Common myeloid progenitor, CD34-positive (primary cell): ENCODE measurements around the gene DPP10.

Source experiments
- CTCF ChIA-PET: fragments of 350-600 bp; sonication (Branson Sonifier 250); formaldehyde crosslinking; loops from one replicate; lab custom pipeline; 2021; ENCODE audit warnings: antibody characterized with exemption; lab: Charles Lee
- POLR2A ChIA-PET: fragments of 350-600 bp; sonication (Branson Sonifier 250); formaldehyde crosslinking; loops from one replicate; lab custom pipeline; 2021; ENCODE audit warnings: antibody characterized with exemption; lab: Charles Lee
- DNase-seq, 3 donors: peaks; one replicate each; pipeline versions ENCODE4 v3.0.0 to v3.0.0-alpha.2; 2013
- H3K27ac ChIP-seq, 2 experiments: 1 replicate in 1 of 2; 2 replicates in 1 of 2; pipeline ENCODE4 v1.7.0; 2013; ENCODE audit warnings: inconsistent platforms in 2 of 2, low read length in 2 of 2, mild to moderate bottlenecking in 2 of 2, low read depth in 1 of 2, moderate library complexity in 1 of 2; ENCODE audit not compliant: severe bottlenecking in 2 of 2, insufficient read depth in 1 of 2, poor library complexity in 1 of 2
- H3K27me3 ChIP-seq, 5 experiments: replicated peaks in 2 of 5; 1 replicate in 3 of 5; 2 replicates in 2 of 5; pipeline versions ENCODE4 v1.6.1 to v1.7.0; 2013; ENCODE audit warnings: low read length in 4 of 5, mild to moderate bottlenecking in 2 of 5, moderate library complexity in 2 of 5, inconsistent platforms in 1 of 5; ENCODE audit not compliant: insufficient read depth in 5 of 5, control insufficient read depth in 4 of 5
- H3K36me3 ChIP-seq, 4 experiments: 1 replicate in 2 of 4; 2 replicates in 2 of 4; pipeline versions ENCODE4 v1.6.1 to v1.7.0; 2013; ENCODE audit warnings: low read length in 3 of 4, control low read depth in 1 of 4, mild to moderate bottlenecking in 1 of 4; ENCODE audit not compliant: control insufficient read depth in 4 of 4, insufficient read depth in 4 of 4
- H3K4me1 ChIP-seq, 4 experiments: 1 replicate in 3 of 4; 2 replicates in 1 of 4; pipeline versions ENCODE4 v1.6.1 to v1.7.1; 2013; ENCODE audit warnings: low read length in 3 of 4, mild to moderate bottlenecking in 3 of 4, control low read depth in 1 of 4, inconsistent platforms in 1 of 4, moderate library complexity in 1 of 4; ENCODE audit not compliant: control insufficient read depth in 4 of 4, insufficient read depth in 4 of 4; ENCODE audit errors: control extremely low read depth in 1 of 4
- H3K4me3 ChIP-seq, 7 experiments: 1 replicate in 4 of 7; 2 replicates in 3 of 7; pipeline versions ENCODE4 v1.5.1 to v1.7.0; 2013; ENCODE audit warnings: mild to moderate bottlenecking in 7 of 7, low read length in 6 of 7, moderate library complexity in 6 of 7, inconsistent platforms in 2 of 7, low read depth in 2 of 7, control low read depth in 1 of 7; ENCODE audit not compliant: insufficient read depth in 4 of 7, control insufficient read depth in 1 of 7; ENCODE audit errors: extremely low read depth in 1 of 7
- H3K9me3 ChIP-seq, 5 experiments: 1 replicate in 4 of 5; 2 replicates in 1 of 5; pipeline versions ENCODE4 v1.6.1 to v1.7.1; 2013; ENCODE audit warnings: low read length in 4 of 5, mild to moderate bottlenecking in 2 of 5, inconsistent platforms in 1 of 5, low read depth in 1 of 5, moderate library complexity in 1 of 5; ENCODE audit not compliant: control insufficient read depth in 4 of 5, insufficient read depth in 2 of 5; ENCODE audit errors: control extremely low read depth in 1 of 5
- WGBS: methylation state at CpG from one replicate; pipeline ENCODE4 v1.1.5; 2013; ENCODE audit not compliant: insufficient coverage; 5-methylcytosine and 5-hydroxymethylcytosine counted together

DPP10 gene

GRCh38 chr2:114577657-114578056 lies 135.2 kb downstream of the DPP10 start:
- no peak for DNase-seq
- Histone ChIP-seq H3K27me3 (peaks cover 0 to 2% (median 0%) of the 10 kb centered on the region in 5 experiments), H3K36me3 (no peaks in the 10 kb centered on the region), H3K4me3 (no peak overlapping the region), H3K27ac (no peak overlapping the region), H3K9me3 (no peaks in the 10 kb centered on the region), H3K4me1 (peaks cover 0 to 4% (median 0%) of the 10 kb centered on the region in 4 experiments)
- CTCF ChIA-PET: no interaction called here
- POLR2A ChIA-PET: no interaction called here
- WGBS: 100% methylated on average over 2 of the region's 2 CpGs

- Histone ChIP-seq H3K27me3 (peaks cover 0 to 2% (median 0%) of the 10 kb centered on the region in 5 experiments), H3K4me3 (no peak overlapping the region), H3K9me3 (no peaks in the 10 kb centered on the region), H3K4me1 (peaks cover 0 to 4% (median 0%) of the 10 kb centered on the region in 4 experiments), H3K36me3 (no peaks in the 10 kb centered on the region), H3K27ac (no peak overlapping the region)
- CTCF ChIA-PET: no interaction called here
- no peak for DNase-seq
- 20% methylated on average over 1 of the region's 3 CpGs for WGBS
- POLR2A ChIA-PET: no interaction called here
Observed at GRCh38 chr2:114579542-114579941, 137.1 kb downstream of the DPP10 start.

DNA sequence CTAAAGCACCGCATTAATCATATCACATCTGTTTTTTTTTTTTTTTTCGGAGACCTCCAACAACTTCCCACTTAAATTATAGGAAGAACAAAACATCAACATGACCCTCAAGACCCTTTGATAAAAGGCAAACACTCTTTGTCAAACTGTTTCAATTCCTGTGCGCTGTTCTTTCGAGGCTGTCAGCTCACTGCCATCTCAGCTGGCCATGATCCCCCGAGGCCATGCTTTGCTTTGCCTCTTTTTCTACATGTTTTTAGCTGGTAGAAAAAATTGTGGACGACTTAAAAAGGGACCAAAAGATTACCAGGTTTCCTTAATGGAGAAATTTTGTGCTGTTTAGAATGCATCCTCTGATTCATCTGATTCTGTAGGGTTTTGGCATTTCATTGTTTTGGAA lies 138.2 kb downstream of the DPP10 start:
- Histone ChIP-seq H3K9me3 (no peaks in the 10 kb centered on the region), H3K36me3 (no peaks in the 10 kb centered on the region), H3K4me1 (peaks cover 0 to 4% (median 0%) of the 10 kb centered on the region in 4 experiments), H3K27ac (no peak overlapping the region), H3K27me3 (no peaks in the 10 kb centered on the region), H3K4me3 (no peak overlapping the region)
- WGBS: 100% methylated on average over 4 of the region's 6 CpGs
- no peak for DNase-seq
- ChIA-PET POLR2A (no interaction called here), CTCF (no interaction called here)

- Histone ChIP-seq H3K27ac (no peak overlapping the region), H3K27me3 (no peaks in the 10 kb centered on the region), H3K9me3 (no peaks in the 10 kb centered on the region), H3K4me3 (no peak overlapping the region), H3K36me3 (no peaks in the 10 kb centered on the region), H3K4me1 (no peaks in the 10 kb centered on the region)
- 100% methylated on average over 1 of the region's 1 CpG for WGBS
- no peak for DNase-seq
- CTCF ChIA-PET: no interaction called here
- POLR2A ChIA-PET: no interaction called here
Observed at GRCh38 chr2:114598329-114598728, 155.9 kb downstream of the DPP10 start.

DNA sequence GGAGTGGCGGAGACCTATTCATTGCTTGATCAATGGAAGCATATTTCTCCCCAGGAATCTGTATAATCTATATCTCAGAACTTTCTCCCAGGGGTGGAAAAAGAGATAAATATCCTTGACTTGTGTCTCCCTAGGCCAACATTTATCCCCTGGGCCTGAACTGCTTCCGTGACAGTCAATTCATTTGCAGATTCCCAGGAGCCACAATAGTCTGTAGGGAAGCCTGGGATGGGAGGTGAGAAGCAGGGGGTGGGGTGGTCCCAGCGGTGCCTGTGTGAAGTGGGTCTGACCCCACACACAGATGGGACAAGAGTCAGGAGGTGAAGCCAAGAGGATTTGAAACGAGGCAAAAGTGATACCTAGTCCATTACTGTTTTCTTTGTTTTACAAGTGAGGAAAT lies 166.8 kb downstream of the DPP10 start:
- no peaks in the 10 kb centered on the region for H3K9me3 ChIP-seq
- H3K36me3 ChIP-seq: no peaks in the 10 kb centered on the region
- CTCF ChIA-PET: no interaction called here
- WGBS: 77% methylated on average over 4 of the region's 4 CpGs
- H3K27ac ChIP-seq: no peak overlapping the region
- peaks cover 0 to 6% (median 0%) of the 10 kb centered on the region in 5 experiments for H3K27me3 ChIP-seq
- no peaks in the 10 kb centered on the region for H3K4me1 ChIP-seq
- no peak for DNase-seq
- POLR2A ChIA-PET: no interaction called here
- no peak overlapping the region for H3K4me3 ChIP-seq

DNA sequence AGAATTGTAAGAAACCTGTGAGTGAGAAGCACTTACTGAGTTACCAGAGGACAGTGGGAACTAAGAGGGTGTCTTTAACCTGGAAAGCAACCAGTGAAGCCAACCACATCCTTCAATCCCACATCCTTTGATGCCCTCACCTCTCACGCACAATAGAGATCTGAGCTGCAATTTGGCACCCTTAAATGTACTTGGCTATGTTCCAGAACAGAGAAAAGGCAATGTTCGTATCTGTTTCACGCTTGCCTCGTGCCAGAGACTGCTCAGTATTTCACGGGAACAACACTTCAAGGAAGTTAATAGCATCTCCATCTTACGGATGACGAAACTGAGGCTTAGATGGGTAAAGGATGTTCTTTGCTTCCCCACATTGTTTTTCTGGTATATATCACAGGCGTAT lies 167.4 kb downstream of the DPP10 start:
- H3K4me3 ChIP-seq: no peak overlapping the region
- 79% methylated on average over 5 of the region's 8 CpGs for WGBS
- DNase-seq: no peak

GRCh38 chr2:114610677-114611076 lies 168.2 kb downstream of the DPP10 start:
- ChIA-PET POLR2A (no interaction called here), CTCF (no interaction called here)
- 55% methylated on average over 6 of the region's 7 CpGs for WGBS
- no peaks in the 10 kb centered on the region for H3K9me3 ChIP-seq
- H3K36me3 ChIP-seq: no peaks in the 10 kb centered on the region
- DNase-seq: no peak
- H3K27me3 ChIP-seq: peaks cover 0 to 6% (median 0%) of the 10 kb centered on the region in 5 experiments
- no peaks in the 10 kb centered on the region for H3K4me1 ChIP-seq
- no peak overlapping the region for H3K4me3 ChIP-seq
- H3K27ac ChIP-seq: no peak overlapping the region

More for the DNA sequence above, 167.4 kb downstream of the DPP10 start:
- CTCF ChIA-PET: no interaction called here
- POLR2A ChIA-PET: no interaction called here
- H3K36me3 ChIP-seq: no peaks in the 10 kb centered on the region
- no peaks in the 10 kb centered on the region for H3K9me3 ChIP-seq
- H3K27me3 ChIP-seq: peaks cover 0 to 6% (median 0%) of the 10 kb centered on the region in 5 experiments
- H3K27ac ChIP-seq: no peak overlapping the region
- H3K4me1 ChIP-seq: no peaks in the 10 kb centered on the region
